Hepatocyte (in vitro differentiated cells): Measurements from ENCODE around the gene ADGRD2. TPM values are rescaled to one million over a fixed set of nuclear protein-coding genes. Genes with fewer than 3 reads are reported as not detected.

Experiments
- DNase-seq: peaks from one replicate; pipeline ENCODE4 v3.0.0-alpha.2; 2016; ENCODE audit warnings: low spot score
- H2AFZ ChIP-seq: fragments of 200-600 bp; sonication (generic); 2 replicates; pipeline ENCODE4 v1.6.0; 2016; ENCODE audit warnings: antibody characterized with exemption, mild to moderate bottlenecking
- H3K27ac ChIP-seq: fragments of 200-600 bp; sonication (generic); 2 replicates; pipeline ENCODE4 v1.5.1; 2016; ENCODE audit warnings: mild to moderate bottlenecking
- H3K27me3 ChIP-seq: fragments of 200-600 bp; sonication (generic); 2 replicates; pipeline ENCODE4 v1.6.1; 2016
- H3K36me3 ChIP-seq: fragments of 200-600 bp; sonication (generic); replicated peaks from 2 replicates; pipeline ENCODE4 v1.5.1; 2016; ENCODE audit warnings: low read depth; ENCODE audit not compliant: insufficient read depth
- H3K4me1 ChIP-seq: fragments of 200-600 bp; sonication (generic); 2 replicates; pipeline ENCODE4 v1.5.1; 2016; ENCODE audit warnings: mild to moderate bottlenecking, moderate library complexity; ENCODE audit not compliant: insufficient read depth
- H3K4me2 ChIP-seq: fragments of 200-600 bp; sonication (generic); 2 replicates; pipeline ENCODE4 v1.6.0; 2016
- H3K4me3 ChIP-seq: fragments of 200-600 bp; sonication (generic); 2 replicates; pipeline ENCODE4 v1.5.1; 2016; ENCODE audit warnings: mild to moderate bottlenecking
- H3K79me2 ChIP-seq: fragments of 200-600 bp; sonication (generic); 2 replicates; pipeline ENCODE4 v1.6.0; 2017; ENCODE audit warnings: mild to moderate bottlenecking
- H3K9me2 ChIP-seq: fragments of 200-600 bp; sonication (generic); replicated peaks from 2 replicates; pipeline ENCODE4 v1.6.0; 2017; ENCODE audit warnings: mild to moderate bottlenecking; ENCODE audit not compliant: insufficient read depth
- H3K9me3 ChIP-seq: fragments of 200-600 bp; sonication (generic); 2 replicates; pipeline ENCODE4 v1.5.1; 2016; ENCODE audit warnings: low read depth, mild to moderate bottlenecking
- H4K20me1 ChIP-seq: fragments of 200-600 bp; sonication (generic); 2 replicates; pipeline ENCODE4 v1.6.0; 2016; ENCODE audit warnings: mild to moderate bottlenecking; ENCODE audit not compliant: insufficient read depth, poor library complexity, severe bottlenecking
- CTCF ChIP-seq: fragments of 200-600 bp; sonication (generic); IDR thresholded peaks from 2 replicates; pipeline ENCODE4 v1.5.1; 2016; ENCODE audit warnings: antibody characterized with exemption, mild to moderate bottlenecking; ENCODE audit not compliant: poor library complexity
- EZH2 ChIP-seq: fragments of 200-600 bp; sonication (generic); IDR thresholded peaks from 2 replicates; pipeline ENCODE4 v1.6.1; 2016; ENCODE audit warnings: antibody characterized with exemption, mild to moderate bottlenecking, borderline replicate concordance
- EZH2phosphoT487 ChIP-seq: fragments of 200-600 bp; sonication (generic); IDR thresholded peaks from one replicate; pipeline ENCODE4 v1.6.1; 2018; ENCODE audit warnings: antibody characterized with exemption, mild to moderate bottlenecking, low read depth, moderate library complexity; ENCODE audit not compliant: unreplicated experiment, severe bottlenecking
- WGBS: methylation state at CpG from one replicate; pipeline ENCODE4 v1.1.6; 2016; ENCODE audit warnings: low lambda C conversion rate; ENCODE audit errors: missing lambda C conversion rate; 5-methylcytosine and 5-hydroxymethylcytosine counted together
- polyA plus RNA-seq: library from polyadenylated mRNA; unstranded; fragments of >200 nt; fragmentation: Nextera tagmentation; extraction: Ambion mirVana; gene quantifications from 2 replicates; pipeline ENCODE4 v1.2.1, GENCODE V29; 2016
- total RNA-seq: library from RNA; depleted of rRNA; stranded (reverse); fragments of >200 nt; gene quantifications from 2 replicates; pipeline ENCODE4 v1.2.3, GENCODE V29; 2014

The ADGRD2 gene
- total and polyA plus RNA-seq, 2 experiments from 2014 or later, result not detected

DNA sequence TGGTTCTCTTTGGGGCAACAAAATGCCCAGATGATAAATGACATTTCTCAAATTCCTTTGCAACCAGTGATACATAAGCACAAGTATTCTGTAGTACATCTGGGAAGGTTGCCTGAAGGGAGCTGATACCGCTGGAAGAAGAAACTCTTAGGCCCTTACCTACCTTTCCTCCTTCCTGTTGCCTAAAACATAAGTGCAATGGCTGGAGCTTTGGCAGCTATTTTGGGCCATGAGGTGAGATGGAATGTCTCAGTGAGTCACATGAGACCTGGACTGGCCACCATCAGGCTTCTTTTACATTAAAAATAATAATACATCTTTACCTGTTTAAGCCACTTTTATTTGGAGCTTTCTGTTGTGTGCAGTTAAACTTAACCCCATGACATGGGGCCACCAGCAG is 11.2 kb upstream of the ADGRD2 start:
- no peaks in the 10 kb centered on the region for H3K79me2 ChIP-seq
- H3K27me3 ChIP-seq, result no peaks in the 10 kb centered on the region
- no peak overlapping the region for H3K4me3 ChIP-seq
- no peak overlapping the region for H3K27ac ChIP-seq
- no peaks in the 10 kb centered on the region for H3K9me2 ChIP-seq
- no peak overlapping the region for H3K4me2 ChIP-seq
- WGBS, result 86% methylated on average over 1 of the region's 1 CpG
- no peak for DNase-seq
- no peaks in the 10 kb centered on the region for H4K20me1 ChIP-seq
- no peaks in the 10 kb centered on the region for H3K9me3 ChIP-seq
- no peaks in the 10 kb centered on the region for H3K4me1 ChIP-seq
- no peaks in the 10 kb centered on the region for H3K36me3 ChIP-seq
- H2AFZ ChIP-seq, result no peak overlapping the region
- TF ChIP-seq EZH2 (no peak), CTCF (no peak), EZH2phosphoT487 (no peak)

GRCh38 chr9:124439686-124440243 is 10.5 kb upstream of the ADGRD2 start:
- TF ChIP-seq CTCF (no peak), EZH2 (no peak), EZH2phosphoT487 (no peak)
- 97% methylated on average over 6 of the region's 6 CpGs for WGBS
- Histone ChIP-seq H3K4me2 (no peak overlapping the region), H2AFZ (no peak overlapping the region), H3K4me3 (no peak overlapping the region), H3K9me3 (no peaks in the 10 kb centered on the region), H3K4me1 (no peaks in the 10 kb centered on the region), H4K20me1 (no peaks in the 10 kb centered on the region), H3K27ac (no peak overlapping the region), H3K27me3 (no peaks in the 10 kb centered on the region), H3K9me2 (no peaks in the 10 kb centered on the region), H3K79me2 (no peaks in the 10 kb centered on the region), H3K36me3 (no peaks in the 10 kb centered on the region)
- DNase-seq, result no peak

DNA sequence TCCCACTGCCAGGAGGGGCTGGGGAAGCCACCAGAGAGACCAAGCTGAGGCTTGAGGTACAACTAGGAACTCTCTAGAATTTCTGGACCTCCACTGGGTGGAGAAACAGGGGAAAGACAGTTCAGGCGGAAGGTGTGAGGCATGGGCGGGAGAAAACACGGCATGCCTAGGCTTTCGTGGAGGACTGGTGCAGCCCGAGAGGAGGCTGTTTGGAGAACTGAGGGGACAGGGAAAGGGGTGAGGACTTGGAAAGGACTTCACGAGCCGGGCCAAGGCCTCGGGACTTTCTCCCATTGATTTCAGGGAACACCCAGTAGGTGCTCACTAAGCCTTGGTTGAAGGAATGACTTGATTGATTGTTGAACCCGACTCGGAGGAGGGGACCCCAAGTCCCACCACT is 9.5 kb upstream of the ADGRD2 start:
- Histone ChIP-seq H4K20me1 (no peaks in the 10 kb centered on the region), H3K4me2 (no peak overlapping the region), H3K27ac (no peak overlapping the region), H3K27me3 (no peaks in the 10 kb centered on the region), H3K4me3 (no peak overlapping the region), H3K9me2 (no peaks in the 10 kb centered on the region), H3K9me3 (no peaks in the 10 kb centered on the region), H3K4me1 (no peaks in the 10 kb centered on the region), H2AFZ (no peak overlapping the region), H3K36me3 (no peaks in the 10 kb centered on the region), H3K79me2 (no peaks in the 10 kb centered on the region)
- TF ChIP-seq CTCF, result no peak
- TF ChIP-seq EZH2, result no peak
- no peak for TF ChIP-seq EZH2phosphoT487
- 91% methylated on average over 8 of the region's 10 CpGs for WGBS
- no peak for DNase-seq

GRCh38 chr9:124441291-124441690 is 9.0 kb upstream of the ADGRD2 start:
- 95% methylated on average over 16 of the region's 16 CpGs for WGBS
- Histone ChIP-seq H3K27me3 (no peaks in the 10 kb centered on the region), H3K79me2 (no peaks in the 10 kb centered on the region), H3K27ac (no peak overlapping the region), H3K9me2 (no peaks in the 10 kb centered on the region), H3K4me1 (no peaks in the 10 kb centered on the region), H3K36me3 (no peaks in the 10 kb centered on the region), H3K4me2 (no peak overlapping the region), H4K20me1 (no peaks in the 10 kb centered on the region), H3K9me3 (no peaks in the 10 kb centered on the region), H3K4me3 (no peak overlapping the region), H2AFZ (no peak overlapping the region)
- DNase-seq, result no peak
- TF ChIP-seq CTCF (no peak), EZH2 (no peak), EZH2phosphoT487 (no peak)
